ENCODE data around the gene PTGER1.
A peak's percentile ranks its signal among the peaks of the same experiment; 100 is the strongest.
"Not testable (repeated sequence)": the region's sequence is repeated elsewhere in the genome, so short reads cannot be mapped to it uniquely, and the experiment has no call there.

PTGER1 gene

DNA sequence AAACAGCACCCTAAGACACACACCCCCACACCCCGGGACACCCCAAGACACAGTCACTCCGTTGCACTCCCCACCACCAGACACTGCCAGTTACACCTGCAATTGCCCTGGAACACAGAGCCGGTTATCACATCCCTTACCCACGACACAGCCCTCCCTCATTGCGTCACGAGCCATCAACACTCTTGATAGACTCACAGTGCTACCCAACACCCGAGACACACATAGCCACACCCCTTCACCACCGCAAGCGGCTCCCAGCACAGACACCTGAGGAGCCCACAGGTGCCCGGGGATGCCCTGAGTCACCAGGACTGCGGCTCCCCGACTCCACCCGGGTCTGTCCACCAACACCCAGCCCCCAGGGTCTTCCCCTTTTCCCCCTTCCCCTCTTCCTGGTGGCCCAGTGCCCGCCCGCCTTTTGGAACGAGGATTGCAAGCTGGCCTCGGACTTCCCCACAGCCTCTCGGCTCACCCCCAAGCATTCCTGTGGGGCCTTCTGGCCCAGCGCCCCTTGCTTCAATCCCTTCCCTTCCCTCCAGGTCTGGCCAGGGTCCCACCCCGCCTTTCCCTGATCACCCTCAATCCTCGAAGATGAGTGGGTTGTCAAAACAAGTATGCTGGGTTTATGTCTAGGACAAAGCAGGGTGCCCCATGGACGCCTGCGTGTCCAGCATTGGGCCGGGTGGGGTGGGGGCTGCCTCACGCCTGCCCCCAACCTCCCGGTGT, 1.7 kb upstream of the PTGER1 start:
- DNase-seq (ENCODE audit: extremely low spot score, insufficient read length, low read depth) (no peak), FAIRE-seq (no peak)

DNA sequence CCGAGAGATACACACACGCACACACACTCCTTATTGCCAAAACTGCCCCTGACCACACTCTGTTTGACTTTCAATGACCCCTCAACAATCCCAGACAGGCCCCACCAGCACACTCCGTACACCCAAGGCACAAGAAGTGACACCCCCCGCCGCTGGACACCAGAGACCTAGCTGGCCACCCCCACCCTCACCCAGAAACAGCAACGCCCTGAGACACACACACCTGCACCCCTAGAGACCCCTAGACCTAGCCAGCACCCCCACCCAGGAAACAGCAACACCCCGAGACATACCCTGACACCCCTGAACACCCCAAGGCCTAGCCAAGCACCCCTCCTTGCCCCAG, 1.1 kb upstream of the PTGER1 start:
- FAIRE-seq (no peak), DNase-seq (ENCODE audit: extremely low spot score, insufficient read length, low read depth) (no peak)

GRCh38 chr19:14474827-14475226, 327 bp downstream of the PTGER1 start:
- DNase-seq (ENCODE audit: extremely low spot score, insufficient read length, low read depth) (no peak), FAIRE-seq (no peak)

GRCh38 chr19:14473978-14474578, 1.1 kb downstream of the PTGER1 start:
- FAIRE-seq: no peak
- DNase-seq (ENCODE audit: extremely low spot score, insufficient read length, low read depth): no peak

- FAIRE-seq: no peak
- DNase-seq (ENCODE audit: extremely low spot score, insufficient read length, low read depth): no peak
Measured at GRCh38 chr19:14473073-14473977, 1.8 kb downstream of the PTGER1 start.

DNA sequence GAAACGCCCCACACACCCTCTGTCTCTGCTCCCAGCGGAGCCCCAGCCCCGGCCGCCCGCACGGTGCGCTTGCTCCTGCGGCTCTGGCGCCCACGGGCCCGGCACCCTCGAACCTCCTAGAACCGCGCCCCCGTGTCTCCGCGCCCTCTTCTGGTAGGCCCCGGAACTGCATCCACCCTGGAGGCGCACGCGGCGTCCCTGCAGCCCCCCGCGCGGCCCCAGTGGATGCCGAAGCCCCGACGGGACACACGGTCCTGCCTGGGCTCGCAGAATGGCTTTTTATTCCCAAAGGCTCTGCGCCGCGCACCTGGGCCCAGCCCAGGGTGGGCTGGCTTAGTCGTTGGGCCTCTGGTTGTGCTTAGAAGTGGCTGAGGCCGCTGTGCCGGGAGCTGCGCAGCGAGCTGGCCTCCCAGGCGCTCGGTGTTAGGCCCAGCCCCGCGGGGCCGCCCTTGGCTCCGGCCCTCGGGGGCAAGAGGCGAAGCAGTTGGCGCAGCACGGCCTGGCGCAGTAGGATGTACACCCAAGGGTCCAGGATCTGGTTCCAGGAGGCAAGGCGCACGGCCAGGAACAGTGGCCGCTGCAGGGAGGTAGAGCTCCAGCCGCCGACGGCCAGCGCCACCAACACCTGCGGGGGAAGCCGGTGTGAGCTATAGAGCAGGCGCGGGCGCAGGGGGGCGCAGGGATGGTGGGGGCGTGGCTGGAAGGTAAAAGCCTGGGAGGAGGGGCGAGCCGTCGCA, 2.8 kb downstream of the PTGER1 start:
- FAIRE-seq: peak; percentile 59

GRCh38 chr19:14471436-14472187, 3.5 kb downstream of the PTGER1 start:
- DNase-seq (ENCODE audit: extremely low spot score, insufficient read length, low read depth): no peak
- FAIRE-seq: no peak

More for the DNA sequence above, 2.8 kb downstream of the PTGER1 start:
- DNase-seq (ENCODE audit: extremely low spot score, insufficient read length, low read depth): peak; percentile 78

DNA sequence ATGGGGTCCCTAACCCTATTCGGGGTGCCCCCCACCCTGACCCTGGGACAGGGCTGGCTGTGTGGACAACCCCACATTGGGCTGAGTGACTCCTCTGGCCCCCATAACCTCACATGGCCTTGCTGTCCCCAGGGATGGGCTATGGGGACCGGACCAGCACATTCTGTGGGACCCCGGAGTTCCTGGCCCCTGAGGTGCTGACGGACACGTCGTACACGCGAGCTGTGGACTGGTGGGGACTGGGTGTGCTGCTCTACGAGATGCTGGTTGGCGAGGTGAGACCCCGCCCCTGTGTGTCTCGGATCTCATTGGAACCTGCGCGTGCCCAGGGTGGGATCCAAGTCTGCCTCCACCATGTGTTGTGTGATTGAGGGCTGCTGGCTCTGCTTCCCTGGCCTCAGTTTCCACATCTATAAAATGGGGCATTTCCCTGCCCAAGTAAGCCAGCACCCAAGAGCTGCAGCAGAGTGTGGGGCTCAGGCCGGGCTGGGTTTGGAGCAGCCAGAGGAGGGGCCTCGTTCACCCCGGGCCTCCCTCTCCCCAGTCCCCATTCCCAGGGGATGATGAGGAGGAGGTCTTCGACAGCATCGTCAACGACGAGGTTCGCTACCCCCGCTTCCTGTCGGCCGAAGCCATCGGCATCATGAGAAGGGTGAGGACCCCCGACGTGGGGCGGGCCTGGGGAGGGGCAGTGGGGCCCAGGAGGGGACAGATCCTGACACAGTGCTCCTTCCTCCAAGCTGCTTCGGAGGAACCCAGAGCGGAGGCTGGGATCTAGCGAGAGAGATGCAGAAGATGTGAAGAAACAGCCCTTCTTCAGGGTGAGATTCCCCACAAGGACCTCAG, 4.9 kb downstream of the PTGER1 start:
- no peak for FAIRE-seq
- no peak for DNase-seq (ENCODE audit: extremely low spot score, insufficient read length, low read depth)

GRCh38 chr19:14467816-14468215, 7.3 kb downstream of the PTGER1 start:
- FAIRE-seq (no peak), DNase-seq (ENCODE audit: extremely low spot score, insufficient read length, low read depth) (no peak)

GRCh38 chr19:14467391-14467790, 7.8 kb downstream of the PTGER1 start:
- FAIRE-seq (no peak), DNase-seq (ENCODE audit: extremely low spot score, insufficient read length, low read depth) (no peak)

DNA sequence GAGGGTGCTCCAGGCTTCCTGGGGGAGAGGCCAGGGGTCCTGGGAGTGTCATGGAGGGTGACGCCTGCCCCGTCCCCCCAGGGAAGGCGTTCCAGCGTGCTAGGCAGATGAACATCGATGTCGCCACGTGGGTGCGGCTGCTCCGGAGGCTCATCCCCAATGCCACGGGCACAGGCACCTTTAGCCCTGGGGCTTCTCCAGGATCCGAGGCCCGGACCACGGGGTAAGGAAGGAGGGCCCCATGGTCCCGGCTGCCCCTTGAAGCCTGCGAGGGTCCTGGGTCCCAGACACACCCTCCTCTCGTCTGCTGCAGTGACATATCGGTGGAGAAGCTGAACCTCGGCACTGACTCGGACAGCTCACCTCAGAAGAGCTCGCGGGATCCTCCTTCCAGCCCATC, 11.4 kb downstream of the PTGER1 start:
- FAIRE-seq (no peak), DNase-seq (ENCODE audit: extremely low spot score, insufficient read length, low read depth) (no peak)

DNA sequence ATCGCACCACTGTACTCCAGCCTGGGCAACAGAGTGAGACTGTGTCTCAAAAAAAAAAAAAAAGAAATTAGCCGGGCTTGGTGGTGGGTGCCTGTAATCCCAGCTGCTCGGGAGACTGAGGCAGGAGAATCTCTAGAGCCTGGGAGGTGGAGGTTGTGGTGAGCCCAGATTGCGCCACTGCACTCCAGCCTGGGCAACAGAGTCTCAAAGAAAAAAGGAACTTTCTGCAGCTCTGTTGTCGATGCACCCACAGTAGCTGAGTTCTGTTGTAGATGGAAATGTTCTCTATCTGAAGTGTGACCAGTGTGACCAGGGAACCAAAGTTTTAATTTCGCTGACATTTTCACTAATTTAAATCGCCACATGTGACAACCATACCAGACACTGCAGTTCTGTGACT, 12.8 kb downstream of the PTGER1 start:
- FAIRE-seq: not testable (repeated sequence)

DNA sequence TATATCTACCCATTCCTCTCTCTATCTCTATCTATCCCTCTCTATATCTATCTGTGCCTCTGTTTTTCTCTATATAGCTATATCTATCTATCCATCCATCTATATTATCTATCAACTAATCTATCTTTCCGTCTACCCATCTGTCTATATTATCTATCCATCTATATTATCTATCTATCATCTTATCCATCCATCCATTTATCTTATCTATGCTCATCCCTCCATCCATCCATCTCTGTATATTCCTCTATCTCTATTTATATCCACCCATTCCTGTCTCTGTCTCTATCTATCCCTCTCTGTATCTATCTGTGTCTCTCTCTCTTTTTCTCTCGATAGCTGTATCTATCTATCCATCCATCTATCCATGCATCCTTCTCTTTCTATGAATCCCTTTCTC, 14.2 kb downstream of the PTGER1 start:
- no peak for DNase-seq (ENCODE audit: extremely low spot score, insufficient read length, low read depth)
- FAIRE-seq: no peak

More for the DNA sequence above, 12.8 kb downstream of the PTGER1 start:
- DNase-seq (ENCODE audit: extremely low spot score, insufficient read length, low read depth): not testable (repeated sequence)

DNA sequence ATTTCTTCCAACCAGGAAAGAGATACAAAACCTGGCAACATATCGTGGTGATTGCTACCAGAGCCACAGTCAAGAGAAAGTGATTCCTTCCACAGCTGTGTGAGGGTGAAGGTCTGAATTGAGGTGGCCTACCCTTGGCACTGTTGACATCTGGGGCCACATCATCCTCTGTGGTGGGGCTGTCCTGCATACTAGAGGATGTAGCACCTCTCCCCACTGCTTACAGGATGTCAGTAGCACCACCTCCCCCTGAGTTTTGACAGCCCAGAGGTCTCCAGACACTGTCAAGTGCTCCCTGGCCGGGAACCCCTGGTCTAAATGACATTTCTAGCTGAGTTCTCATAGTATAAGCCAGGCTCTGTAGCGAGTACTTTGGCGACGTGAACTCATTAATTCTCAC, 15.5 kb downstream of the PTGER1 start:
- no peak for DNase-seq (ENCODE audit: extremely low spot score, insufficient read length, low read depth)
- no peak for FAIRE-seq

GRCh38 chr19:14452303-14452702, 22.9 kb downstream of the PTGER1 start:
- not testable (repeated sequence) for FAIRE-seq; DNase-seq (ENCODE audit: extremely low spot score, insufficient read length, low read depth)

GRCh38 chr19:14450876-14451275, 24.3 kb downstream of the PTGER1 start:
- DNase-seq (ENCODE audit: extremely low spot score, insufficient read length, low read depth) (no peak), FAIRE-seq (no peak)

GRCh38 chr19:14450168-14450874, 24.8 kb downstream of the PTGER1 start:
- FAIRE-seq: peak; percentile 21
- DNase-seq (ENCODE audit: extremely low spot score, insufficient read length, low read depth): no peak

GRCh38 chr19:14449321-14449720, 25.8 kb downstream of the PTGER1 start:
- FAIRE-seq (no peak), DNase-seq (ENCODE audit: extremely low spot score, insufficient read length, low read depth) (no peak)

Measured in GM18507 (cell line).